Esophagus muscularis mucosa (tissue), 4 donors: ENCODE data around the gene ARMC9. TPM values are rescaled to one million over a fixed set of nuclear protein-coding genes. Genes with fewer than 3 reads are reported as not detected.

Experiments used
- DNase-seq: peaks from one replicate; pipeline ENCODE4 v3.0.0-alpha.2; 2017; ENCODE audit errors: extremely low spot score
- H3K27ac ChIP-seq, 4 donors: fragments of 200-600 bp; sonication (generic); replicated peaks in 1 of 4; 1 replicate in 3 of 4; 2 replicates in 1 of 4; pipeline ENCODE4 v1.5.1; 2016 to 2019; ENCODE audit warnings: mild to moderate bottlenecking in 1 of 4
- H3K27me3 ChIP-seq, 4 donors: fragments of 200-600 bp; sonication (generic); one replicate each; pipeline versions ENCODE4 v1.5.1 to v1.6.0; 2016 to 2019
- H3K36me3 ChIP-seq, 4 donors: fragments of 200-600 bp; sonication (generic); one replicate each; pipeline ENCODE4 v1.5.1; 2016 to 2019
- H3K4me1 ChIP-seq, 4 donors: fragments of 200-600 bp; sonication (generic); one replicate each; pipeline ENCODE4 v1.5.1; 2016 to 2019
- H3K4me3 ChIP-seq, 4 donors: fragments of 200-600 bp; sonication (generic); 1 replicate in 2 of 4; 2 replicates in 2 of 4; pipeline ENCODE4 v1.5.1; 2016 to 2019; ENCODE audit warnings: mild to moderate bottlenecking in 4 of 4, moderate library complexity in 1 of 4
- H3K9me3 ChIP-seq, 4 donors: fragments of 200-600 bp; sonication (generic); 1 replicate in 3 of 4; 2 replicates in 1 of 4; pipeline ENCODE4 v1.5.1; 2016 to 2019
- EP300 ChIP-seq: sonication (generic); formaldehyde crosslinking; IDR thresholded peaks from one replicate; pipeline ENCODE4 v1.6.1; 2017; ENCODE audit warnings: antibody characterized with exemption
- POLR2A ChIP-seq: fragments of 450-650 bp; IDR thresholded peaks from one replicate; pipeline ENCODE4 v1.6.1; 2017; ENCODE audit warnings: antibody characterized with exemption, moderate library complexity, mild to moderate bottlenecking, low read depth
- POLR2AphosphoS5 ChIP-seq, 2 donors: sonication (generic); formaldehyde crosslinking; IDR thresholded peaks; one replicate each; pipeline ENCODE4 v1.6.1; 2017; ENCODE audit warnings: antibody characterized with exemption in 2 of 2
- WGBS: methylation state at CpG from one replicate; pipeline ENCODE4 v1.1.5; 2018; 5-methylcytosine and 5-hydroxymethylcytosine counted together
- intact Hi-C: fragments of 100-400 bp; cut with DNase I; formaldehyde crosslinking; loops from one replicate; pipeline ENCODE4 v1.15.1; 2023
- total RNA-seq, 4 donors: library from RNA; depleted of rRNA; stranded (reverse); fragments of >200 nt; gene quantifications; one replicate each; pipeline versions ENCODE4 v1.1.0 to v1.2.1, GENCODE V29; 2016
- TF ChIP-seq, protein P1 (sequence below), 3 experiments: fragments of 200-600 bp in 2 of 3; fragments of 450-650 bp in 1 of 3; sonication (generic) in 2 of 3; IDR thresholded peaks; one replicate each; pipeline ENCODE4 v1.5.1; 2017 to 2019; ENCODE audit warnings: antibody characterized with exemption in 3 of 3, mild to moderate bottlenecking in 2 of 3, moderate library complexity in 1 of 3

Gene ARMC9
- total RNA-seq, 4 donors from 2014 or later = 119 to 262 (median 152) TPM

DNA sequence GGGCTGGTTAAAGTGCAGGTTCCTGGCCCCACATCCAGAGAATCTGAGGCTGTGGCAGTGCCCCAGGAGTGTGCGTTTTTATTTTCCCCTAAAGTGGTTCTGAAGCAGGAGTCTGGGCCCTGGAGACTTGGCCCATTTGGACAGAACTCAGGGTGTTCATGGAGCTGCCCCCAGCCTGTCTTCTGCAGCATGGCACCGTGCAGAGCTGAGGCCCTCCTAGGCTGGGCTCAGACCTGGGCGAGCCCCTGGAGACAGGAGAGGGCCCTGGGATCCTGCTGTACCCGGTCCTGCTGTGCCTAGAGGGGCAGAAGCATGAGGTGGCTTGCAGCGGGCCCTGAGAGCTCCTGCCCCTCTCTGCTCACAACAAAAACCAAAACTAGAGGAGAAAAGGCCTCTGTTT, 138.3 kb downstream of the ARMC9 start:
- intact Hi-C loops = no loop called here
- no peak for DNase-seq
- H3K9me3 ChIP-seq = no peaks in the 10 kb centered on the region
- no peak overlapping the region for H3K27ac ChIP-seq
- H3K27me3 ChIP-seq = no peaks in the 10 kb centered on the region
- WGBS = 95% methylated on average over 5 of the region's 5 CpGs
- peaks cover 0 to 6% (median 0%) of the 10 kb centered on the region in 4 donors for H3K4me1 ChIP-seq
- H3K4me3 ChIP-seq = no peak overlapping the region
- peaks cover 0 to 81% (median 55%) of the 10 kb centered on the region in 4 donors for H3K36me3 ChIP-seq
- TF ChIP-seq POLR2A = no peak
- no peak for TF ChIP-seq EP300
- TF ChIP-seq, protein P1, sequence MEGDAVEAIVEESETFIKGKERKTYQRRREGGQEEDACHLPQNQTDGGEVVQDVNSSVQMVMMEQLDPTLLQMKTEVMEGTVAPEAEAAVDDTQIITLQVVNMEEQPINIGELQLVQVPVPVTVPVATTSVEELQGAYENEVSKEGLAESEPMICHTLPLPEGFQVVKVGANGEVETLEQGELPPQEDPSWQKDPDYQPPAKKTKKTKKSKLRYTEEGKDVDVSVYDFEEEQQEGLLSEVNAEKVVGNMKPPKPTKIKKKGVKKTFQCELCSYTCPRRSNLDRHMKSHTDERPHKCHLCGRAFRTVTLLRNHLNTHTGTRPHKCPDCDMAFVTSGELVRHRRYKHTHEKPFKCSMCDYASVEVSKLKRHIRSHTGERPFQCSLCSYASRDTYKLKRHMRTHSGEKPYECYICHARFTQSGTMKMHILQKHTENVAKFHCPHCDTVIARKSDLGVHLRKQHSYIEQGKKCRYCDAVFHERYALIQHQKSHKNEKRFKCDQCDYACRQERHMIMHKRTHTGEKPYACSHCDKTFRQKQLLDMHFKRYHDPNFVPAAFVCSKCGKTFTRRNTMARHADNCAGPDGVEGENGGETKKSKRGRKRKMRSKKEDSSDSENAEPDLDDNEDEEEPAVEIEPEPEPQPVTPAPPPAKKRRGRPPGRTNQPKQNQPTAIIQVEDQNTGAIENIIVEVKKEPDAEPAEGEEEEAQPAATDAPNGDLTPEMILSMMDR (IDR thresholded peaks at IDR 0.05) = no peak
- no peak for TF ChIP-seq POLR2AphosphoS5 (IDR thresholded peaks at IDR 0.05)

DNA sequence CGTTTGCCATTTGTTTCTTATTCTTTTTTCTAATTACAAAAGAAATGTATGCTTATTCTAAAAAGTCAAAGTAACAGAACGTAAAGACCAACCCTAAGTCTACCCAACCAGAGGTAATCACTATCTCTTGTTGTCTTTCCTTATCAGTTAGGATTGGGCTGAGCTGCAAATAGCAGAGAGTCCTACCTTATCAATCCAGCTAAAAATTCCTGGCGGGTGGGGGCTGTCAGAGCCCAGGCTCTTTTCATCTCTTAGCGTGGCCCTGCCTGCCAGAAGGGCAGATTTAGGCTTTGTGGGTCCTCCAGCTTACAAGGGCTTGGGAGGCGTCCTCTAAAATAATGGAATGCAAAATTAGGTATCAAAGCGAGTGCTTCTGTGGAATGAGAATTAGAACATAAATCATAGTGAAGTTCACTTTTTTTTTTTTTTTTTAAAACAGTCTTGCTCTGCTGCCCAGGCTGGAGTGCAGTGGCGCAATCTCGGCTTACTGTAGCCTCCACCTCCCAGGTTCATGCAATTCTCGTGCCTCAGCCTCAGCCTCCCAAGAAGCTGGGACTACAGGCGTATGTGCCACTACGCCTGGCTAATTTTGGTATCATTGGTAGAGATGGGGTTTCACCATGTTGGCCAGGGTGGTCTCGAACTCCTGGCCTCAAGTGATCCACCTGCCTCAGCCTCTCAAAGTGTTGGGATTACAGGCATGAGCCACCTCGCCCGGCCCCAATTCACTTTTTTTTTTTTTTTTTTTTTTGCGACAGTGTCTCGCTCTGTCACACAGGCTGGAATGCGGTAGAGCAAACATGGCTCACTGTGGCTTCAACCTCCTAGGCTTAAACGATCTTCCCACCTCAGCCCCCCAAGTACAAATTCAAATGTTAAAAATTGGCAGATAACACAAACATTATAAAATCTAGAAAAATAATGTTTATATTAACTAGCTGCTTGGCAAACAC, 139.7 kb downstream of the ARMC9 start:
- Histone ChIP-seq H3K4me1 (peaks cover 0 to 6% (median 0%) of the 10 kb centered on the region in 4 donors), H3K9me3 (no peaks in the 10 kb centered on the region), H3K27me3 (no peaks in the 10 kb centered on the region), H3K27ac (no peak overlapping the region), H3K36me3 (peaks cover 0 to 81% (median 47%) of the 10 kb centered on the region in 4 donors), H3K4me3 (no peak overlapping the region)
- no peak for DNase-seq
- intact Hi-C loops = no loop called here
- TF ChIP-seq POLR2A (no peak), POLR2AphosphoS5 (IDR thresholded peaks at IDR 0.05) (no peak), EP300 (no peak)
- TF ChIP-seq, protein P1 (IDR thresholded peaks at IDR 0.05) = no peak
- 89% methylated on average over 18 of the region's 18 CpGs for WGBS

DNA sequence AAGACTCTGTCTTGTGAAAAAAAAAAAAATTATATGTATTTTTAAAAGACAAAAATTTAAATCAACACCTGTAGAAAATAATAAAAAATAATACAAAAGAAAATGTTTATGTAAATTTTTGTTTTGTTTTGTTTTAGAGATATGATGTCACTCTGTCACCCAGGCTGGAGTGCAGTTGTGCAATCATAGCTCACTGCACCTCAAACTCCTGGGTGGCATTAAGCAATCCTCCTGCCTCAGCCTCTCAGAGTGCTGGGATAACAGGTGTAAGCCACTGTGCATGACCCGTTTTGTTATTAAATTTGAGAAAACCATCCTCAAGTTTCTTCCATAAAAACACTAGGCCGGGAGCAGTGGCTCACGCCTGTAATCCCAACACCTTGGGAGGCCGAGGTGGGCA, 140.9 kb downstream of the ARMC9 start:
- no peak overlapping the region for H3K27ac ChIP-seq
- 97% methylated on average over 4 of the region's 4 CpGs for WGBS
- no peak for DNase-seq
- TF ChIP-seq, protein P1 (IDR thresholded peaks at IDR 0.05) = no peak
- TF ChIP-seq POLR2AphosphoS5 (IDR thresholded peaks at IDR 0.05) (no peak), EP300 (no peak), POLR2A (no peak)
- H3K4me1 ChIP-seq = peaks cover 0 to 6% (median 0%) of the 10 kb centered on the region in 4 donors
- no peaks in the 10 kb centered on the region for H3K27me3 ChIP-seq
- intact Hi-C loops = no loop called here
- no peak overlapping the region for H3K4me3 ChIP-seq
- peaks cover 0 to 71% (median 37%) of the 10 kb centered on the region in 4 donors for H3K36me3 ChIP-seq
- H3K9me3 ChIP-seq = no peaks in the 10 kb centered on the region

DNA sequence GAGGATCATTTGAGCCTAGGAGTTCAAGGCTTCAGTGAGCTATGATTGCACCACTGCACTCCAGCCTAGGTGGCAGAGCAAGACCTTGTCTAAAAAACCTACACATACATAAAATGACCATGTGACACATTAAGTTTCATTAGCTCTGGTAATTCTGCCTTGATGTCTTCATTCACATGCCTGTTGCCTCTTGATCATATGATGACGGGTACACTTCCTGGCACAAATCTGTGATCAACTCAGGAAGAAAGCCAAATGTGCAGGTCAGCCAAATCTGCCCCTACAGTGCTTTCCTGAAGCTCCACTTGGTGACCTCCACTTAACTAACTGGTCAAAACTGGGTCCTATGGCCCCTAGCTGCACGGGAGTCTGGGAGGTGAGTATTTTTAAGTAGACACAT, 142.7 kb downstream of the ARMC9 start:
- intact Hi-C loops = no loop called here
- peaks cover 0 to 6% (median 0%) of the 10 kb centered on the region in 4 donors for H3K4me1 ChIP-seq
- DNase-seq = no peak
- no peaks in the 10 kb centered on the region for H3K27me3 ChIP-seq
- WGBS = 69% methylated on average over 2 of the region's 2 CpGs
- H3K4me3 ChIP-seq = no peak overlapping the region
- no peak overlapping the region for H3K27ac ChIP-seq
- H3K9me3 ChIP-seq = no peaks in the 10 kb centered on the region
- H3K36me3 ChIP-seq = peaks cover 0 to 69% (median 33%) of the 10 kb centered on the region in 4 donors
- TF ChIP-seq POLR2A (no peak), EP300 (no peak), POLR2AphosphoS5 (IDR thresholded peaks at IDR 0.05) (no peak)
- TF ChIP-seq, protein P1 (IDR thresholded peaks at IDR 0.05) = no peak
